A549 treated with AZD9567 at 1 μM for 4 hours (cell line): ENCODE data around the gene SHISA5. TPM values are rescaled to one million over a fixed set of nuclear protein-coding genes. Genes with fewer than 3 reads are reported as not detected.

Experiments
- total RNA-seq: library from RNA; stranded (reverse); fragments of 200-300 nt; extraction: Qiagen RNA extraction; gene quantifications from 5 replicates; pipeline ENCODE4 v1.2.3, GENCODE V29; 2022; ENCODE audit not compliant: insufficient read depth

The SHISA5 gene, protein sequence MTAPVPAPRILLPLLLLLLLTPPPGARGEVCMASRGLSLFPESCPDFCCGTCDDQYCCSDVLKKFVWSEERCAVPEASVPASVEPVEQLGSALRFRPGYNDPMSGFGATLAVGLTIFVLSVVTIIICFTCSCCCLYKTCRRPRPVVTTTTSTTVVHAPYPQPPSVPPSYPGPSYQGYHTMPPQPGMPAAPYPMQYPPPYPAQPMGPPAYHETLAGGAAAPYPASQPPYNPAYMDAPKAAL
- total RNA-seq = 104 to 129 TPM (median 116 TPM) in 5 replicates

DNA sequence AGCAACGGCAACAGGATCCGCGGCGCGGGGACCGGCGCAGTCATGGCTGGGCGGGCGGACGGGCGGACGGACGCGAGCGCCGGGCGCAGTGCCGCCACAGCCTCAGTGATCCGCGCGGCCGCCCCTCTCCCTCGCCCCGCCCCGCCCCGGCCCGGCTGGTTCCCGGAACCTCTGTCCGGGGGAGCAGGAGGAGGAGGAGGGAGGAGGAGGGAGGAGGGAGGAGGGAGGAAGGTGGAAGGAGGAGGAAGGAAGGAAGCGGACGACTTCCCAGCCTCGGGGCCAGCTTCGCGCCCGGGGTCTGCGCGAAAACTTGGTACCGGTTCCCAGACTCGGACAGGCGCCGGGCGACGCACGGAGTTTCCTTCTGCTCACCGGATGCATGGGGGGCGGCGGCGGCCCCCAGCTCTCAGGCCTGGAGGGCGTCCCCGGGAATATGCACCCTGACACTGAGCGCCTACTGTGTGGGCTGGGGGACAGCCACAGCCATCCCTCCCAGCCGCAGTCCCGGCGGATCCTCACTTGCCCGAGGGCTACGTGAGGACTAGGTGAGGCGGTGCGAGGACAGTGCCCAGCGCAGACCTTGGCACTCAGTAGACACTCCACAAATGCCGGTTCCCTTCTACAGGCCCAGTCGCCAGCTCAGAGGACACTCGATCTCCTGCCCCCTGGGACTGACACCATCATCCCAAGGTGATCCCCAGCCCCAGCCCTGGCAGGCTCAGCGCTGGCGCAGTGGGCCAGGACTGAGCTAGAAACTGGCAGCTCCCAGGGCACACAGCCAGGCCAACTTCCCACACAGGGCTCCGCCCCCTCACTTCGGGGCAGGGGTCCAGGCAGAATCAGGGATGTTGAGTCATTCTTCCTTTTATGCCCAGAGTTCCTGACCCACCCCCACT, at the start of gene SHISA5:
Gene SHISA5 (minus strand): TSS at position 124 of the 896 bp plus-strand sequence. CDS start 80 bp downstream, at position 44.

DNA sequence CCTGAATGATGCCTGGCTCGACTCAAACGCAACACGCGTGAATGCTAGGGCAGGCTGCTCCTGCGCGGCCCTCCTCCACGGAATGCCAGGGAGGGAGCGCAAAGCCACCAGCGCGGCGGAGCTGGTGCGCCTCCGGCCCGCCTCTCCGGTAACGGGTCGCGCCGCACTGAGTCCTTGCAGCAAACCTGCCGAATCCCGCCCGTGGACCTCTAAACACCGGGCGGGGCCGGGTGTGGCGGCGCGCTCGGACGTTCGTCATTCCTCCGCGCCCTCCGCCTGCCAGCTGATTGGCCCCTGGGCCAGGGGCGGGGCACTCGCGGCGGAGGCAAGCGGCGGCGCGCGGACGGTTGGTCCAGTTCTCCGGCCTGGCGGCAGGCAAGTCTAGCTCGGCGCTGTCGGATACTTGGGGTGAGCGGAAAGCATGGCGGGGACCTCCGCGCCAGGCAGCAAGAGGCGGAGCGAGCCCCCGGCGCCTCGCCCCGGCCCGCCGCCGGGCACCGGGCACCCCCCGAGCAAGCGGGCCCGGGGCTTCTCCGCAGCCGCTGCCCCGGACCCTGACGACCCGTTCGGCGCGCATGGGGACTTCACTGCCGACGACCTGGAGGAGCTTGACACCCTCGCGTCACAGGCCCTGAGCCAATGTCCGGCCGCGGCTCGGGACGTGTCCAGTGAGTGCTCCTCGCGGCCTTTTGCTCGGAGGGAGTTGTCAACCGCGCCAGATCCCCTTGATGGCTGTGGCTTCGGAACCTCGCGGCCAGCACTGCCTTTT, 57.4 kb downstream of the SHISA5 start, which contains the start of gene ATRIP:
Gene ATRIP (plus strand): TSS at position 313 of the 769 bp plus-strand sequence. CDS start 109 bp downstream, at position 422.

DNA sequence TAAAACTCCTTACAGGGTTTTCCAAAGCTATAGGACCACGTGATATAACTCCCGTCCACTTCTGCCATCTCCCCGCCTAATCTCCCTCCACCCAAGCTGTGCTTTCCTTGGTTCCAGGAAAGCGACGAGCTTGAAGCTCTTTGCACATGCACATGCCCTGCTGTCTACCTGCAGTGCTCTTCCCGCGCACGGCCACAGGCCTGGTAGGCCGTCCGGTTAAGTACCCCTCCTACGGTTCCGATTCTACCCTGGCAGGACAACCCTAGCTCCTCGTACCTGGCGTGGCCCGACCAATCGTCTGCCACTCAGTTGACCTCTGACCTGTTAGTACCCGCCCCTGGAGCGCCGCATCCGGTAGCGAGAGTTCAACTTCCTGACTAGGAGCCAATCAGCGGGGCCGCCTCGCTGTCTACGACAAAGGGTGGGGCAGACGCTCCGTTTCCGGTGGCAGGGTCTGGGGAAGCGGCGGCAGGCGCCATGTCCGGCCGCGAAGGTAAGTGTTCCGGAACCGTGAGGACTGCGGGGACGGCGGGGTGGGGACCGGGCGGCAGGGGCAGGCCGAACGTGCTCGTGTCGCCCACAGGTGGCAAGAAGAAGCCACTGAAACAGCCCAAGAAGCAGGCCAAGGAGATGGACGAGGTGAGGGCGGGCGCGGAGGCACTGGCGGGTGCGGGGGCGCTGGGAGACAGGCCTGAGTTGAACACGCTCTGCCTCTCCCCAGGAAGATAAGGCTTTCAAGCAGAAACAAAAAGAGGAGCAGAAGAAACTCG, 64.0 kb downstream of the SHISA5 start, which contains the start of the genes CCDC51 and TMA7:
Gene CCDC51 (minus strand): TSS at position 300 of the 770 bp plus-strand sequence. CDS start 4,991 bp downstream, outside the sequence.
Gene TMA7 (plus strand): TSS at position 438 of the 770 bp plus-strand sequence. CDS start 40 bp downstream, at position 478.

DNA sequence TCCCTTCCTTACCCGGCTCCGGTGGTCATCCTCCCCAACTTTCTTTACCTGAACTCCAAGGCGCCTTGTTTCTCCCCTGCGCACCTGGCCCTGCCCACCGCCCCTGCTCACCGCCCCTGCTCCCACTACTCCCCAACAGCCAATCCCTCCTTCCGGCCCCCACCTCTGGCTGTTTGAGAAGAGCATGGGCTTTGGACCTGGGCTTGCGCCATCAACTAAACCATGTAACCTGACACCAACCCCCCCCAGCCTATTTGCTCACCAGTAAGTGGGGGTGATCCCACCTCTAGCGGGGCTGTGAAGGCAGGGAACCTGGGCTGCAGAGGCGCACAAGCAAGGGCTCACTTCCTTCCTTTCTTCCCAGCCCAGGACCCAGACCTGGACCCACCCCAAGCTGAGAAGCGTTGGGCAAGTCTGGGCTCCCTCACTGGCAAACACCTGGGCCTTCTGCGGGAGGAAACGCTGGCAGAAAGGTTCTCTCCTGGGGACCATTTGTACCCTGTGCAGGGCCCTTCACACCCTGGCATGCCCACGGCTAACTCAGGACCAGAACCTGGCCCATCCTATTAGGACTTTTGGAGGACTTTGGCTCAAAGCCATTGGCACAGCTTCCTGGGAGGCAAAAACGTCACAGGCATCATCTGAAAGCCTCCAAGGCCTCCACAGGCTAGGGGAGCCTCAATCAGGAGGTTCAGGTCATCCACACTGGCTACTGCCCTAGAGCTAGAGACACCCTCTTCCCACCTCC, 73.8 kb downstream of the SHISA5 start, which contains the start of gene PLXNB1:
Gene PLXNB1 (minus strand): TSS at position 127 of the 748 bp plus-strand sequence. CDS start 5,475 bp downstream, outside the sequence.

Other genes starting within 250 kb of the SHISA5 start
- gene NME6, start 202.8 kb downstream of the SHISA5 start, total RNA-seq = 18.5 to 21.9 TPM (median 19.8 TPM) in 5 replicates
- gene SPINK8, start 170.5 kb downstream of the SHISA5 start, total RNA-seq = not detected in 5 replicates
- not detected in 5 replicates for gene FBXW12, start 132.0 kb downstream of the SHISA5 start, total RNA-seq
- 13.6 to 22.0 TPM (median 16.2 TPM) in 5 replicates for gene PLXNB1, start 74.1 kb downstream of the SHISA5 start, total RNA-seq
- 24.0 to 33.2 TPM (median 26.9 TPM) in 5 replicates for gene CCDC51, start 64.1 kb downstream of the SHISA5 start, total RNA-seq
- gene TMA7, start 63.9 kb downstream of the SHISA5 start, total RNA-seq = 283 to 301 TPM (median 288 TPM) in 5 replicates
- gene ATRIP, start 57.4 kb downstream of the SHISA5 start, total RNA-seq = 10.4 to 11.7 TPM (median 10.9 TPM) in 5 replicates
- gene PFKFB4, start 52.6 kb upstream of the SHISA5 start, total RNA-seq = 9.4 to 15.1 TPM (median 12.8 TPM) in 5 replicates
- gene UCN2, start 59.6 kb upstream of the SHISA5 start, total RNA-seq = 5.2 to 10.0 TPM (median 9.6 TPM) in 5 replicates
- gene COL7A1, start 91.2 kb upstream of the SHISA5 start, total RNA-seq = 78.4 to 198 TPM (median 177 TPM) in 5 replicates
- gene UQCRC1, start 105.5 kb upstream of the SHISA5 start, total RNA-seq = 169 to 205 TPM (median 174 TPM) in 5 replicates
- gene TMEM89, start 117.6 kb upstream of the SHISA5 start, total RNA-seq = 0.23 TPM in 1 of 5 replicates, not detected in the others
- gene SLC26A6, start 131.3 kb upstream of the SHISA5 start, total RNA-seq = 8.4 to 23.6 TPM (median 18.4 TPM) in 5 replicates
- gene CELSR3, start 158.7 kb upstream of the SHISA5 start, total RNA-seq = 2.9 to 4.8 TPM (median 4.2 TPM) in 5 replicates
- 9.9 to 13.6 TPM (median 11.5 TPM) in 5 replicates for gene NCKIPSD, start 181.7 kb upstream of the SHISA5 start, total RNA-seq
- gene IP6K2, start 213.0 kb upstream of the SHISA5 start, total RNA-seq = 46.0 to 54.1 TPM (median 51.6 TPM) in 5 replicates